Panc1 (cell line): ENCODE results near the gene ARMC10.

Source experiments
- CTCF ChIP-seq: fragments of 450-650 bp; IDR thresholded peaks from 2 replicates; pipeline ENCODE4 v1.5.1; 2017; ENCODE audit warnings: mild to moderate bottlenecking
- POLR2AphosphoS5 ChIP-seq: IDR thresholded peaks from 2 replicates; pipeline ENCODE4 v1.6.1; 2012; ENCODE audit warnings: mild to moderate bottlenecking, low read depth, low read length, moderate library complexity
- SIN3A ChIP-seq: IDR thresholded peaks from 2 replicates; pipeline ENCODE4 v1.6.1; 2012; ENCODE audit warnings: low read depth, mild to moderate bottlenecking, low read length, moderate library complexity, borderline replicate concordance; ENCODE audit not compliant: insufficient read depth
- TF ChIP-seq, protein P1 (sequence below), 2 experiments: IDR thresholded peaks; 2 replicates each; pipeline ENCODE4 v1.6.1; 2011 to 2012; ENCODE audit warnings: low read depth in 2 of 2, control low read depth in 1 of 2, low read length in 1 of 2, mild to moderate bottlenecking in 1 of 2, moderate library complexity in 1 of 2; ENCODE audit not compliant: insufficient read depth in 1 of 2

GRCh38 chr7:103101543-103101942 lies 26.6 kb downstream of the ARMC10 start:
- TF ChIP-seq CTCF: no peak
- no peak for TF ChIP-seq POLR2AphosphoS5
- no peak for TF ChIP-seq SIN3A
- TF ChIP-seq, protein P1, sequence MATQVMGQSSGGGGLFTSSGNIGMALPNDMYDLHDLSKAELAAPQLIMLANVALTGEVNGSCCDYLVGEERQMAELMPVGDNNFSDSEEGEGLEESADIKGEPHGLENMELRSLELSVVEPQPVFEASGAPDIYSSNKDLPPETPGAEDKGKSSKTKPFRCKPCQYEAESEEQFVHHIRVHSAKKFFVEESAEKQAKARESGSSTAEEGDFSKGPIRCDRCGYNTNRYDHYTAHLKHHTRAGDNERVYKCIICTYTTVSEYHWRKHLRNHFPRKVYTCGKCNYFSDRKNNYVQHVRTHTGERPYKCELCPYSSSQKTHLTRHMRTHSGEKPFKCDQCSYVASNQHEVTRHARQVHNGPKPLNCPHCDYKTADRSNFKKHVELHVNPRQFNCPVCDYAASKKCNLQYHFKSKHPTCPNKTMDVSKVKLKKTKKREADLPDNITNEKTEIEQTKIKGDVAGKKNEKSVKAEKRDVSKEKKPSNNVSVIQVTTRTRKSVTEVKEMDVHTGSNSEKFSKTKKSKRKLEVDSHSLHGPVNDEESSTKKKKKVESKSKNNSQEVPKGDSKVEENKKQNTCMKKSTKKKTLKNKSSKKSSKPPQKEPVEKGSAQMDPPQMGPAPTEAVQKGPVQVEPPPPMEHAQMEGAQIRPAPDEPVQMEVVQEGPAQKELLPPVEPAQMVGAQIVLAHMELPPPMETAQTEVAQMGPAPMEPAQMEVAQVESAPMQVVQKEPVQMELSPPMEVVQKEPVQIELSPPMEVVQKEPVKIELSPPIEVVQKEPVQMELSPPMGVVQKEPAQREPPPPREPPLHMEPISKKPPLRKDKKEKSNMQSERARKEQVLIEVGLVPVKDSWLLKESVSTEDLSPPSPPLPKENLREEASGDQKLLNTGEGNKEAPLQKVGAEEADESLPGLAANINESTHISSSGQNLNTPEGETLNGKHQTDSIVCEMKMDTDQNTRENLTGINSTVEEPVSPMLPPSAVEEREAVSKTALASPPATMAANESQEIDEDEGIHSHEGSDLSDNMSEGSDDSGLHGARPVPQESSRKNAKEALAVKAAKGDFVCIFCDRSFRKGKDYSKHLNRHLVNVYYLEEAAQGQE (IDR thresholded peaks at IDR 0.05; ENCODE audit: insufficient read depth in 1 of 2, low read depth in 2 of 2, low read length in 1 of 2): no peak
